OCI-LY3 (cell line): Measurements from ENCODE around the gene FERD3L.

Experiments used
- H2AFZ ChIP-seq: fragments of 200-600, 300-600 bp; shearing (Covaris generic); 2 replicates; pipeline ENCODE4 v1.6.0; 2014; ENCODE audit warnings: antibody characterized with exemption, low read depth, low read length
- H3K27ac ChIP-seq: fragments of 200-600, 300-600 bp; sonication (generic); 2 replicates; pipeline ENCODE4 v1.5.1; 2014; ENCODE audit warnings: mild to moderate bottlenecking, low read length, moderate library complexity, mixed read lengths
- H3K27me3 ChIP-seq: fragments of 200-600, 300-600 bp; sonication (generic); 2 replicates; pipeline ENCODE4 v1.6.1; 2014; ENCODE audit warnings: low read depth, low read length, mixed read lengths
- H3K36me3 ChIP-seq: fragments of 200-600, 300-600 bp; sonication (generic); replicated peaks from 2 replicates; pipeline ENCODE3; 2014; ENCODE audit warnings: low read depth, low read length, mixed read lengths
- H3K4me1 ChIP-seq: fragments of 300-600, 200-600 bp; sonication (generic); 2 replicates; pipeline ENCODE4 v1.6.1; 2014; ENCODE audit warnings: low read length, mixed read lengths
- H3K4me2 ChIP-seq: fragments of 200-600, 300-600 bp; sonication (generic); 2 replicates; pipeline ENCODE4 v1.6.1; 2014; ENCODE audit warnings: low read length, mixed read lengths
- H3K4me3 ChIP-seq: fragments of 300-600, 200-600 bp; sonication (generic); 2 replicates; pipeline ENCODE4 v1.5.1; 2014; ENCODE audit warnings: antibody characterized with exemption, mild to moderate bottlenecking, low read length, moderate library complexity
- H3K79me2 ChIP-seq: fragments of 300-600, 200-600 bp; shearing (Covaris generic); 2 replicates; pipeline ENCODE4 v1.6.1; 2014; ENCODE audit warnings: mild to moderate bottlenecking, low read length, mixed read lengths
- H3K9ac ChIP-seq: fragments of 300-600, 200-600 bp; shearing (Covaris generic); 2 replicates; pipeline ENCODE4 v1.6.0; 2014; ENCODE audit warnings: mild to moderate bottlenecking, low read length, moderate library complexity
- H3K9me3 ChIP-seq: fragments of 200-600, 300-600 bp; shearing (Covaris generic); 2 replicates; pipeline ENCODE4 v1.6.1; 2014; ENCODE audit warnings: low read length, mixed read lengths; ENCODE audit not compliant: insufficient read depth
- H4K20me1 ChIP-seq: fragments of 200-600, 300-600 bp; sonication (generic); 2 replicates; pipeline ENCODE4 v1.6.1; 2016; ENCODE audit warnings: low read length, mixed read lengths; ENCODE audit not compliant: insufficient read depth
- EZH2phosphoT487 ChIP-seq: fragments of 200-600 bp; shearing (Covaris generic); IDR thresholded peaks from 2 replicates; pipeline ENCODE4 v1.6.1; 2018; ENCODE audit warnings: antibody characterized with exemption, mixed run types, low read depth
- TF ChIP-seq, protein P1 (sequence below): fragments of 200-600, 300-600 bp; sonication (generic); IDR thresholded peaks from 2 replicates; pipeline ENCODE4 v1.5.1; 2014; ENCODE audit warnings: antibody characterized with exemption, low read length, low read depth

FERD3L gene

DNA sequence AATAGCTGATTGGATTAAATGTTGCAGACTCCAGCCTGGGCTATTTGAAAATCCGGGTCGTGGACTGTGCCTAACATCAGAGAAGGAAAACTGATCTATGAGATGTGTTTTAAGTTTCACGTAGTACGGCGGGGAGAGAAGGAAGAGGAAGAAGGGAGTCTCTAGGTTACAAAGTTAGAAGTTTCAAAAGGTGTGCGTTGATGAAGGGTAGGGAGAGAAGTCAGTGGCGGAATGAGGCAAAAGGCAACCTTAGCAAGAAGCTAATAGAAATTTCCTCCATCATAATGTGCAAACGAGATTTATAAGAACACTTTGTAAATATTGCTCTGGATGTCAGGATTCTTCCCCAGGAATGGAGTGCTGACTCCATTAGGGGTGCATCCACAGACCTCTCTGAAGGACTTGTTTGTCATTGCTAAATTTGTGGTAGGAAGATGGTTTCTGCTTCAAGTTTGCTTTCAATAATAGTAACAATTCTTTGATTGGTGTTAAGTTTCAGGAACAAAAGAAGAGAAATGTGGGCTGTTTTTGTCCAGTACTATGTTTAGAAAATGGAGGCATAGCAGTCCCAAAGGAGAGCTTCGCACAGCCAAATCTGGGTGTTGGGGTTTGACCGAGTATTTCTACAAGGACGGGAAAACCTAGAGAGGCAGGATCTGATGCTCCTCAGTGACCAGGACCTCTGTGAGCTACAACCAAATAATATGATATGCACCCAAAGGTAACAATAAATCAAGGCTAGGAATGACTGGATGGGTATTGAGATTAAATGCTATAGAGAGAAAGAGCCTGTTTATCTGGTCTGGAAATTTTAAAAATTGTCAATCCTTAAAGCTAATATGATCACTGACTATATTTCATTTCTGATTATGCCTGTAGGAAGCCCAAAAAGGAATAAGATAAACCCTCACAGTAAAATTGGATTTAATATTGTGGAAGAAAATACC lies 35.9 kb downstream of the FERD3L start:
- no peak overlapping the region for H3K9ac ChIP-seq
- H2AFZ ChIP-seq, result no peak overlapping the region

DNA sequence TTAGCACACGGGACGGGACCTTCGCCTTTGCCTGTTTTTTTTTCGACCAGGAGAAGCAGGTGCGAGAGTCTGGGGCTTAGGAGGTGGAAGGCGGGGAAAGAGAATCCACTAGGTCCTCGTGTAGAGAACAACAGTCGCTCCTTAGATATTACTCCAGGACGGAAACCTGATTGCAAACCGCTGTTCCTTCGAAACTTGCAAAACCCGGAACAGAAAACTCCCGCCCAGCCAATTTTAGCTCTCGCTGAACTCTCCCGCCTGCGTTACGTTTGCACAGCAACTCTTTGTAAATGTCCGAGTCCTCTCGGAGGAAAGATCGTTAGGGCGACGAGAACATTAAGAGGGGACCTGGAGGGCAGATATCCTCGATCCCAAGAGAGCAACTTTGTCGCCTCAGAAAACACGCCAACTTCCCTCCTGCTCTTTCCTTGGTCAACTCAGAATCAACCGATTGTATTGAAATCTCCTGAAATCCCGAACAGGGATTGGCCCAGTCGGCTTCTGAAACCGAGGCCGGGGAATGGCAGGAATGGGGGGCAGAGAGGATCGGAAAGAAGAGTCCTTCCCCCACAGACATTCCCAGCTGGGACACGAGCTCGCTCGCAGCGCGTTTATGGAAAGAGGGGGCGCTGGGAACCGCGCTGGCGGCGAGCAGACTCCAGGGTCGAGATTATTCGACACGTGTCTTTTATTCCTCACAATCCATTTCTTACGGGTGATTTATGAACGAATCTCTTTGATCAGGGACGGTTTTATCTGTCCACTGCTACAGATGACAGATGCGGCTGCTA lies 37.7 kb downstream of the FERD3L start:
- no peak overlapping the region for H3K9ac ChIP-seq
- no peaks in the 10 kb centered on the region for H3K9me3 ChIP-seq
- H3K4me2 ChIP-seq, result no peak overlapping the region
- no peaks in the 10 kb centered on the region for H4K20me1 ChIP-seq
- no peak overlapping the region for H2AFZ ChIP-seq
- H3K79me2 ChIP-seq, result no peaks in the 10 kb centered on the region
- no peaks in the 10 kb centered on the region for H3K27me3 ChIP-seq
- no peak for TF ChIP-seq EZH2phosphoT487
- TF ChIP-seq, protein P1, sequence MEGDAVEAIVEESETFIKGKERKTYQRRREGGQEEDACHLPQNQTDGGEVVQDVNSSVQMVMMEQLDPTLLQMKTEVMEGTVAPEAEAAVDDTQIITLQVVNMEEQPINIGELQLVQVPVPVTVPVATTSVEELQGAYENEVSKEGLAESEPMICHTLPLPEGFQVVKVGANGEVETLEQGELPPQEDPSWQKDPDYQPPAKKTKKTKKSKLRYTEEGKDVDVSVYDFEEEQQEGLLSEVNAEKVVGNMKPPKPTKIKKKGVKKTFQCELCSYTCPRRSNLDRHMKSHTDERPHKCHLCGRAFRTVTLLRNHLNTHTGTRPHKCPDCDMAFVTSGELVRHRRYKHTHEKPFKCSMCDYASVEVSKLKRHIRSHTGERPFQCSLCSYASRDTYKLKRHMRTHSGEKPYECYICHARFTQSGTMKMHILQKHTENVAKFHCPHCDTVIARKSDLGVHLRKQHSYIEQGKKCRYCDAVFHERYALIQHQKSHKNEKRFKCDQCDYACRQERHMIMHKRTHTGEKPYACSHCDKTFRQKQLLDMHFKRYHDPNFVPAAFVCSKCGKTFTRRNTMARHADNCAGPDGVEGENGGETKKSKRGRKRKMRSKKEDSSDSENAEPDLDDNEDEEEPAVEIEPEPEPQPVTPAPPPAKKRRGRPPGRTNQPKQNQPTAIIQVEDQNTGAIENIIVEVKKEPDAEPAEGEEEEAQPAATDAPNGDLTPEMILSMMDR, result no peak
- no peak overlapping the region for H3K4me3 ChIP-seq
- peaks cover 6% of the 10 kb centered on the region; the same call in 1 of the 2 replicates for H3K4me1 ChIP-seq
- no peak overlapping the region for H3K27ac ChIP-seq
- H3K36me3 ChIP-seq, result no peaks in the 10 kb centered on the region

More for the DNA sequence above, 35.9 kb downstream of the FERD3L start:
- Histone ChIP-seq H3K4me1 (peaks cover 6% of the 10 kb centered on the region; the same call in 1 of the 2 replicates), H3K79me2 (no peaks in the 10 kb centered on the region), H3K4me3 (no peak overlapping the region), H4K20me1 (no peaks in the 10 kb centered on the region), H3K36me3 (no peaks in the 10 kb centered on the region), H3K27ac (no peak overlapping the region), H3K27me3 (no peaks in the 10 kb centered on the region), H3K4me2 (no peak overlapping the region), H3K9me3 (no peaks in the 10 kb centered on the region)
- TF ChIP-seq, protein P1, result no peak
- no peak for TF ChIP-seq EZH2phosphoT487

DNA sequence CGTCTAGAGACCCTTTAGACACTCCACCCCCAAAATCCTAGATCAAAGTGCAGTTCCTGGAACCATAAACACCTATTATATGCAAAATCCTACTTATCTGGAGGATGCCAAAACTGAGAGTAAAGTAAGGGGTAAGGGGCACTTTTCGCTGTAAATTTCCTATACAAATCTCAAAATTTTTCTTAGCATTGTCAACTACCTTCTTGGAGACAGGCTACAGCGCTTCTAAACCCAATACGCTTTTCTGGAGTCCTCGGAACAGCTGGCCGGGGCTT lies 38.2 kb downstream of the FERD3L start:
- Histone ChIP-seq H4K20me1 (no peaks in the 10 kb centered on the region), H3K4me1 (peaks cover 6% of the 10 kb centered on the region; the same call in 1 of the 2 replicates), H2AFZ (no peak overlapping the region), H3K4me2 (no peak overlapping the region), H3K9me3 (no peaks in the 10 kb centered on the region), H3K27ac (no peak overlapping the region), H3K4me3 (no peak overlapping the region), H3K27me3 (no peaks in the 10 kb centered on the region), H3K79me2 (no peaks in the 10 kb centered on the region), H3K9ac (no peak overlapping the region), H3K36me3 (no peaks in the 10 kb centered on the region)
- TF ChIP-seq, protein P1, result no peak
- no peak for TF ChIP-seq EZH2phosphoT487
